Testis (tissue), 3 donors: ENCODE measurements around the gene EDN3. TPM values are rescaled to one million over a fixed set of nuclear protein-coding genes. Genes with fewer than 3 reads are reported as not detected.
"Not testable (repeated sequence)": the region's sequence is repeated elsewhere in the genome, so short reads cannot be mapped to it uniquely, and the experiment has no call there.

ENCODE experiments used
- DNase-seq: peaks from one replicate; pipeline ENCODE4 v3.0.0-alpha.2; 2019
- H3K27ac ChIP-seq, 2 donors: fragments of 200-600 bp; sonication (generic); one replicate each; pipeline ENCODE4 v1.5.1; 2019
- H3K27me3 ChIP-seq: fragments of 200-600 bp; sonication (generic); one replicate; pipeline ENCODE4 v1.5.1; 2019
- H3K36me3 ChIP-seq: fragments of 200-600 bp; sonication (generic); one replicate; pipeline ENCODE4 v1.5.1; 2017; ENCODE audit warnings: low read depth; ENCODE audit errors: missing control alignments
- H3K4me1 ChIP-seq: fragments of 200-600 bp; sonication (generic); one replicate; pipeline ENCODE4 v1.5.1; 2019
- H3K4me3 ChIP-seq, 2 donors: fragments of 200-600 bp; sonication (generic); one replicate each; pipeline ENCODE4 v1.5.1; 2017 to 2019
- H3K9me3 ChIP-seq: fragments of 200-600 bp; sonication (generic); one replicate; pipeline ENCODE4 v1.5.1; 2017
- CTCF ChIP-seq, 3 experiments: fragments of 450-650 bp in 2 of 3; fragments of 200-600 bp in 1 of 3; sonication (generic) in 1 of 3; IDR thresholded peaks; one replicate each; pipeline ENCODE4 v1.5.1; 2016 to 2019; ENCODE audit warnings: antibody characterized with exemption in 3 of 3, mild to moderate bottlenecking in 2 of 3, moderate library complexity in 1 of 3
- POLR2A ChIP-seq: fragments of 450-650 bp; IDR thresholded peaks from one replicate; pipeline ENCODE4 v1.6.1; 2017; ENCODE audit warnings: antibody characterized with exemption, mild to moderate bottlenecking, moderate library complexity
- WGBS, 2 donors: methylation state at CpG; one replicate each; pipeline ENCODE4 v1.1.5; 2018; 5-methylcytosine and 5-hydroxymethylcytosine counted together
- intact Hi-C: fragments of 100-400 bp; cut with DNase I; formaldehyde crosslinking; loops from one replicate; pipeline ENCODE4 v1.15.1; 2023; ENCODE audit warnings: low total_unique reads
- polyA plus RNA-seq: library from polyadenylated mRNA; stranded (reverse); fragments of 350-450 nt; fragmentation: Illumina TruSeq; extraction: RNeasy Lipid Tissue Mini Kit (QIAGEN cat#74804); gene quantifications from one replicate; pipeline ENCODE4 v1.2.3, GENCODE V29; 2014; ENCODE audit warnings: low read depth, low replicate concordance; ENCODE audit not compliant: insufficient read depth
- total RNA-seq, 2 donors: library from RNA; depleted of rRNA; stranded (reverse); fragments of >200 nt; gene quantifications; one replicate each; pipeline ENCODE4 v1.2.3, GENCODE V29; 2016

Gene EDN3
- total and polyA plus RNA-seq, 3 donors from 2014 or later, result 2.9 to 5.2 (median 3.4) TPM

GRCh38 chr20:59354460-59354859 is 54.0 kb downstream of the EDN3 start:
- intact Hi-C loops, result no loop called here
- H3K9me3 ChIP-seq, result no peaks in the 10 kb centered on the region
- 90 to 97% methylated on average over 2 to 3 of the region's 6 CpGs for WGBS, 2 donors

GRCh38 chr20:59355242-59355641 is 54.8 kb downstream of the EDN3 start:
- 73 to 77% methylated on average over 2 of the region's 2 CpGs for WGBS, 2 donors
- Histone ChIP-seq H3K9me3 (no peaks in the 10 kb centered on the region), H3K4me3 (no peak overlapping the region), H3K4me1 (no peaks in the 10 kb centered on the region), H3K36me3 (no peaks in the 10 kb centered on the region), H3K27ac (no peak overlapping the region), H3K27me3 (no peaks in the 10 kb centered on the region)
- no peak for DNase-seq
- intact Hi-C loops, result no loop called here
- no peak for TF ChIP-seq POLR2A
- no peak for TF ChIP-seq CTCF (IDR thresholded peaks at IDR 0.05)

More at GRCh38 chr20:59354460-59354859, 54.0 kb downstream of the EDN3 start:
- H3K4me3 ChIP-seq, result no peak overlapping the region
- no peaks in the 10 kb centered on the region for H3K4me1 ChIP-seq
- DNase-seq, result no peak
- H3K36me3 ChIP-seq, result no peaks in the 10 kb centered on the region
- H3K27me3 ChIP-seq, result no peaks in the 10 kb centered on the region
- TF ChIP-seq POLR2A (no peak), CTCF (IDR thresholded peaks at IDR 0.05) (no peak)
- no peak overlapping the region for H3K27ac ChIP-seq

GRCh38 chr20:59356662-59357165 is 56.3 kb downstream of the EDN3 start:
- no peaks in the 10 kb centered on the region for H3K4me1 ChIP-seq
- intact Hi-C loops, result no loop called here
- H3K9me3 ChIP-seq, result no peaks in the 10 kb centered on the region
- no peak overlapping the region for H3K4me3 ChIP-seq
- WGBS, 2 donors, result 61 to 65% methylated on average over 4 of the region's 4 CpGs
- DNase-seq, result no peak
- no peaks in the 10 kb centered on the region for H3K36me3 ChIP-seq
- no peak overlapping the region for H3K27ac ChIP-seq
- H3K27me3 ChIP-seq, result no peaks in the 10 kb centered on the region
- TF ChIP-seq CTCF (IDR thresholded peaks at IDR 0.05) (no peak), POLR2A (no peak)

GRCh38 chr20:59358793-59359192 is 58.4 kb downstream of the EDN3 start:
- H3K27ac ChIP-seq, intact Hi-C loops, H3K9me3 ChIP-seq, H3K4me1 ChIP-seq, H3K4me3 ChIP-seq, H3K36me3 ChIP-seq, DNase-seq, H3K27me3 ChIP-seq: not testable (repeated sequence)
- 70% methylated on average over 1 of the region's 9 CpGs; no CpG with 5 or more reads in 1 of the 2 donors for WGBS, 2 donors

GRCh38 chr20:59359906-59360725 is 59.7 kb downstream of the EDN3 start:
- H3K27me3 ChIP-seq, result no peaks in the 10 kb centered on the region
- H3K27ac ChIP-seq, result no peak overlapping the region
- H3K4me3 ChIP-seq, result no peak overlapping the region
- no peaks in the 10 kb centered on the region for H3K4me1 ChIP-seq
- H3K9me3 ChIP-seq, result no peaks in the 10 kb centered on the region
- TF ChIP-seq CTCF (IDR thresholded peaks at IDR 0.05), result no peak
- TF ChIP-seq POLR2A, result no peak
- intact Hi-C loops, result no loop called here
- no peak for DNase-seq
- no peaks in the 10 kb centered on the region for H3K36me3 ChIP-seq
- 61 to 62% methylated on average over 15 of the region's 15 CpGs for WGBS, 2 donors
